Stimulated activated CD4-positive, alpha-beta T cell treated with anti-CD3 and anti-CD28 coated beads, Interleukin-4, amount 100 ng/mL, for 48 hours (primary cell): ENCODE data around the gene ACBD6.
"Not testable (repeated sequence)": the region's sequence is repeated elsewhere in the genome, so short reads cannot be mapped to it uniquely, and the experiment has no call there.

Experiments
- DNase-seq, 2 donors: peaks; one replicate each; pipeline ENCODE4 v3.0.0-alpha.2; 2020; ENCODE audit warnings: low read depth in 2 of 2

Gene ACBD6

GRCh38 chr1:180502361-180503279 is at the start of gene ACBD6:
ACBD6 (minus strand) TSS chr1:180502577; CDS start chr1:180502266, 311 bp downstream.
- peak; percentile 76 to 83 for DNase-seq

GRCh38 chr1:180551997-180552396 is 49.6 kb upstream of the ACBD6 start:
- no peak for DNase-seq

- DNase-seq: no peak
Measured at GRCh38 chr1:180550241-180550640, 47.9 kb upstream of the ACBD6 start.

GRCh38 chr1:180549770-180550169 is 47.4 kb upstream of the ACBD6 start:
- not testable (repeated sequence) for DNase-seq

- DNase-seq: no peak
Measured at GRCh38 chr1:180548686-180549317, 46.4 kb upstream of the ACBD6 start.

- no peak for DNase-seq
Measured at GRCh38 chr1:180545991-180546390, 43.6 kb upstream of the ACBD6 start.

- no peak for DNase-seq
Measured at GRCh38 chr1:180544050-180544449, 41.7 kb upstream of the ACBD6 start.

GRCh38 chr1:180542838-180543145 is 40.4 kb upstream of the ACBD6 start:
- no peak for DNase-seq

GRCh38 chr1:180542113-180542837 is 39.9 kb upstream of the ACBD6 start:
- no peak for DNase-seq

- DNase-seq: no peak
Measured at GRCh38 chr1:180540697-180541594, 38.6 kb upstream of the ACBD6 start.

GRCh38 chr1:180539136-180539535 is 36.8 kb upstream of the ACBD6 start:
- DNase-seq: no peak

- DNase-seq: no peak
Measured at GRCh38 chr1:180536821-180537372, 34.5 kb upstream of the ACBD6 start.

GRCh38 chr1:180535418-180535999 is 33.1 kb upstream of the ACBD6 start:
- DNase-seq: no peak

- DNase-seq: no peak
Measured at GRCh38 chr1:180534214-180534613, 31.8 kb upstream of the ACBD6 start.

GRCh38 chr1:180533266-180533987 is 31.1 kb upstream of the ACBD6 start:
- peak; percentile 53 to 67 for DNase-seq

GRCh38 chr1:180532854-180533253 is 30.5 kb upstream of the ACBD6 start:
- no peak for DNase-seq

- DNase-seq: no peak
Measured at GRCh38 chr1:180530501-180530900, 28.1 kb upstream of the ACBD6 start.

- no peak for DNase-seq
Measured at GRCh38 chr1:180528868-180529470, 26.6 kb upstream of the ACBD6 start.

GRCh38 chr1:180527101-180527669 is 24.8 kb upstream of the ACBD6 start:
- no peak for DNase-seq

- DNase-seq: no peak
Measured at GRCh38 chr1:180525715-180526039, 23.3 kb upstream of the ACBD6 start.
